ENCODE measurements around the gene GPR18. TPM values are rescaled to one million over a fixed set of nuclear protein-coding genes. Genes with fewer than 3 reads are reported as not detected.

GPR18 gene
- total and polyA plus RNA-seq, 9 of the 15 experiments (the other 6 are each of a cell fraction or from before 2014, with no cell fraction given), result 0.75 TPM; not detected in 8

- TF ChIP-seq ATF6 (CRISPR knock-in tag; IDR thresholded peaks at IDR 0.05) (no peak), NR3C1 (CRISPR knock-in tag; IDR thresholded peaks at IDR 0.05) (no peak)
Observed at GRCh38 chr13:99218969-99219368, 39.2 kb downstream of the GPR18 start (continued).

- Histone ChIP-seq H3K36me3 (ENCODE audit: control insufficient read depth, insufficient read depth, low read length) (peaks cover 16% of the 10 kb centered on the region; the same call in 1 of the 3 replicates), H3K79me2 (ENCODE audit: control insufficient read depth, insufficient read depth, low read length) (peaks cover 95% of the 10 kb centered on the region), H3K27me3 (ENCODE audit: control insufficient read depth in 2 of 2, insufficient read depth in 2 of 2, low read length in 2 of 2) (no peaks in the 10 kb centered on the region), H3K4me2 (ENCODE audit: insufficient read depth, low read length) (no peak overlapping the region), H3K9me3 (replicated peaks; ENCODE audit: control insufficient read depth, insufficient read depth, low read depth, low read length) (no peaks in the 10 kb centered on the region), H4K20me1 (replicated peaks; ENCODE audit: control insufficient read depth, insufficient read depth, low read length) (0 out of 2 replicates have a peak, but pooled peaks cover 11% of the 10 kb centered on the region), H3K27ac (ENCODE audit: extremely low read depth, low read depth, low read length) (no peak overlapping the region), H3K4me3 (no peak overlapping the region), H2AFZ (ENCODE audit: low read depth, low read length) (no peak overlapping the region), H3K9ac (ENCODE audit: insufficient read depth in 1 of 2, low read depth in 2 of 2, low read length in 2 of 2) (peak overlapping the region in 1 of 2 experiments; percentile 52; a peak in 1 of 4 replicates), H3K9me1 (ENCODE audit: control insufficient read depth, insufficient read depth, low read length) (no peaks in the 10 kb centered on the region), H3K4me1 (replicated peaks in 1 of 2; ENCODE audit: control insufficient read depth in 2 of 2, insufficient read depth in 2 of 2, low read length in 2 of 2) (peaks cover 8 to 9% of the 10 kb centered on the region in 2 experiments; a peak in 3 of 5 replicates)
- TF ChIP-seq MTF1 (CRISPR knock-in tag; IDR thresholded peaks at IDR 0.05; ENCODE audit: borderline replicate concordance) (no peak), KLF6 (CRISPR knock-in tag; IDR thresholded peaks at IDR 0.05; ENCODE audit: borderline replicate concordance) (no peak), ZBTB9 (CRISPR knock-in tag; IDR thresholded peaks at IDR 0.05) (no peak), ZNF436 (CRISPR knock-in tag; IDR thresholded peaks at IDR 0.05) (no peak), FOXJ2 (tag; IDR thresholded peaks at IDR 0.05) (no peak), HMGN3 (IDR thresholded peaks at IDR 0.05; ENCODE audit: borderline replicate concordance, extremely low read depth, insufficient read length, low read depth, low read length) (no peak), STAT5B (CRISPR knock-in tag; IDR thresholded peaks at IDR 0.05) (no peak), NONO (IDR thresholded peaks at IDR 0.05; ENCODE audit: low read depth in 2 of 2, low read length in 1 of 2) (no peak), CCNT2 (IDR thresholded peaks at IDR 0.05; ENCODE audit: borderline replicate concordance, extremely low read depth, insufficient read length, low read depth, low read length) (no peak)
- ATAC-seq (peak; percentile 46), DNase-seq (ENCODE audit: extremely low read depth in 1 of 4, low spot score in 3 of 4) (no peak), FAIRE-seq (no peak)
- no TSS peak for BruUV-seq (replicated peaks)
- POLR2A ChIA-PET, result interaction anchor here (1.2 to 1.7 kb wide), 2 partner anchors 17 to 35 kb away, joined by 3 to 4 read pairs; no protein-coding TSS in a partner anchor
- CTCF ChIA-PET (ENCODE audit: low intra/inter-chr PET ratio), result interaction anchor here (0.6 kb wide), 1 partner anchor 46 kb away, joined by 3 read pairs; no protein-coding TSS in a partner anchor
- in situ Hi-C loops (cut with MboI), result no loop called here
- intact Hi-C loops (cut with micrococcal nuclease), result no loop called here
- WGBS (ENCODE audit: insufficient coverage, low coverage, missing lambda C conversion rate), result 33% methylated on average over 6 of the region's 6 CpGs
Observed at GRCh38 chr13:99218545-99218944, 39.6 kb downstream of the GPR18 start.
